Measurements from ENCODE around the gene SLC4A11. TPM values are rescaled to one million over a fixed set of nuclear protein-coding genes. Genes with fewer than 3 reads are reported as not detected.

SLC4A11 gene
- total RNA-seq, 4 donors from 2014 or later = 0.20 to 1.4 (median 0.69) TPM

- intact Hi-C loops (cut with DNase I; ENCODE audit: low total_unique reads) (no loop called here), in situ Hi-C loops (cut with MboI; ENCODE audit: low pct_ligation_motif_present in 1 of 4, low pct_unique_long_range_greater_than_20kb in 1 of 4, low sequenced_read_pairs in 3 of 4) (no loop called here)
- Histone ChIP-seq H3K9me3 (no peaks in the 10 kb centered on the region), H3K36me3 (peaks cover 0 to 12% (median 0%) of the 10 kb centered on the region in 4 donors), H3K27me3 (no peaks in the 10 kb centered on the region), H3K27ac (peak overlapping the region; percentile 82 to 90 (median 86)), H3K4me3 (peak overlapping the region; percentile 73 to 85 (median 79)), H3K4me1 (peaks cover 0 to 19% (median 15%) of the 10 kb centered on the region in 4 donors)
- no peak for DNase-seq
- TF ChIP-seq CTCF (IDR thresholded peaks at IDR 0.05) (no peak), EP300 (IDR thresholded peaks at IDR 0.05; ENCODE audit: low read depth) (no peak), POLR2A (IDR thresholded peaks at IDR 0.05) (no peak), POLR2AphosphoS5 (IDR thresholded peaks at IDR 0.05) (no peak)
- 2 to 4% methylated on average over 4 to 10 of the region's 10 CpGs for WGBS, 2 donors (ENCODE audit: low coverage in 1 of 2)
Measured at GRCh38 chr20:3209946-3210317, 29.1 kb downstream of the SLC4A11 start.

- no peak for TF ChIP-seq EP300 (IDR thresholded peaks at IDR 0.05; ENCODE audit: low read depth)
- TF ChIP-seq CTCF (IDR thresholded peaks at IDR 0.05) = peak in 1 of 5 experiments; percentile 13
- peak in 1 of 3 donors; percentile 19 for TF ChIP-seq POLR2AphosphoS5 (IDR thresholded peaks at IDR 0.05)
- peak; percentile 15 for TF ChIP-seq POLR2A (IDR thresholded peaks at IDR 0.05)
- in situ Hi-C loops (cut with MboI; ENCODE audit: low pct_ligation_motif_present in 1 of 4, low pct_unique_long_range_greater_than_20kb in 1 of 4, low sequenced_read_pairs in 3 of 4) = no loop called here
- H3K4me1 ChIP-seq = peaks cover 0 to 19% (median 15%) of the 10 kb centered on the region in 4 donors
- H3K36me3 ChIP-seq = peaks cover 0 to 9% (median 0%) of the 10 kb centered on the region in 4 donors
- H3K27ac ChIP-seq = peak within 1 kb of the TSS; percentile 82 to 90 (median 86)
- 0% methylated on average over 2 to 44 of the region's 48 CpGs for WGBS, 2 donors (ENCODE audit: low coverage in 1 of 2)
- no peaks in the 10 kb centered on the region for H3K27me3 ChIP-seq
- peak within 1 kb of the TSS; percentile 73 to 85 (median 79) for H3K4me3 ChIP-seq
- H3K9me3 ChIP-seq = no peaks in the 10 kb centered on the region
- peak; percentile 56 for DNase-seq
- intact Hi-C loops (cut with DNase I; ENCODE audit: low total_unique reads) = no loop called here
Measured at GRCh38 chr20:3209257-3209945, 29.6 kb downstream of the SLC4A11 start, which contains the start of gene ITPA. Gene ITPA, plus strand, starts transcription at chr20:3209498. Its CDS starts 54 bp downstream, at chr20:3209552.

GRCh38 chr20:3208786-3209256 is 30.2 kb downstream of the SLC4A11 start:
- H3K4me3 ChIP-seq = peak overlapping the region; percentile 73 to 85 (median 79)
- H3K9me3 ChIP-seq = no peaks in the 10 kb centered on the region
- intact Hi-C loops (cut with DNase I; ENCODE audit: low total_unique reads) (no loop called here), in situ Hi-C loops (cut with MboI; ENCODE audit: low pct_ligation_motif_present in 1 of 4, low pct_unique_long_range_greater_than_20kb in 1 of 4, low sequenced_read_pairs in 3 of 4) (no loop called here)
- peak overlapping the region; percentile 82 to 90 (median 86) for H3K27ac ChIP-seq
- peaks cover 0 to 3% (median 0%) of the 10 kb centered on the region in 4 donors for H3K36me3 ChIP-seq
- H3K27me3 ChIP-seq = no peaks in the 10 kb centered on the region
- 0% methylated on average over 2 to 10 of the region's 10 CpGs for WGBS, 2 donors (ENCODE audit: low coverage in 1 of 2)
- H3K4me1 ChIP-seq = peaks cover 0 to 20% (median 15%) of the 10 kb centered on the region in 4 donors
- TF ChIP-seq POLR2A (IDR thresholded peaks at IDR 0.05) (no peak), EP300 (IDR thresholded peaks at IDR 0.05; ENCODE audit: low read depth) (no peak), POLR2AphosphoS5 (IDR thresholded peaks at IDR 0.05) (no peak), CTCF (IDR thresholded peaks at IDR 0.05) (no peak)
- DNase-seq = no peak

- no peaks in the 10 kb centered on the region for H3K9me3 ChIP-seq
- intact Hi-C loops (cut with DNase I; ENCODE audit: low total_unique reads) (no loop called here), in situ Hi-C loops (cut with MboI; ENCODE audit: low pct_ligation_motif_present in 1 of 4, low pct_unique_long_range_greater_than_20kb in 1 of 4, low sequenced_read_pairs in 3 of 4) (no loop called here)
- WGBS, 2 donors (ENCODE audit: low coverage in 1 of 2) = 0 to 1% methylated on average over 7 to 48 of the region's 48 CpGs
- DNase-seq = peak; percentile 92
- H3K27ac ChIP-seq = peak within 1 kb of the TSS; percentile 86 to 95 (median 90)
- no peaks in the 10 kb centered on the region for H3K27me3 ChIP-seq
- peaks cover 0 to 13% (median 8%) of the 10 kb centered on the region in 4 donors for H3K36me3 ChIP-seq
- peak within 1 kb of the TSS; percentile 60 to 86 (median 76) for H3K4me3 ChIP-seq
- TF ChIP-seq CTCF (IDR thresholded peaks at IDR 0.05) (no peak), POLR2A (IDR thresholded peaks at IDR 0.05) (peak; percentile 73), EP300 (IDR thresholded peaks at IDR 0.05; ENCODE audit: low read depth) (no peak), POLR2AphosphoS5 (IDR thresholded peaks at IDR 0.05) (peak; percentile 45 to 84 (median 79))
- peaks cover 6 to 21% (median 18%) of the 10 kb centered on the region in 4 donors for H3K4me1 ChIP-seq
Measured at GRCh38 chr20:3204124-3204794, 34.7 kb downstream of the SLC4A11 start, which contains the start of gene DDRGK1. Gene DDRGK1, minus strand, starts transcription at chr20:3204682. Its CDS starts 55 bp downstream, at chr20:3204627.
